NCI-H128 (cell line): Measurements from ENCODE around the gene NSUN2.

Experiments
- DNase-seq: peaks from one replicate; lab custom pipeline; 2025; ENCODE audit not compliant: unreplicated experiment; lab: John Stamatoyannopoulos, UW

NSUN2 gene

DNA sequence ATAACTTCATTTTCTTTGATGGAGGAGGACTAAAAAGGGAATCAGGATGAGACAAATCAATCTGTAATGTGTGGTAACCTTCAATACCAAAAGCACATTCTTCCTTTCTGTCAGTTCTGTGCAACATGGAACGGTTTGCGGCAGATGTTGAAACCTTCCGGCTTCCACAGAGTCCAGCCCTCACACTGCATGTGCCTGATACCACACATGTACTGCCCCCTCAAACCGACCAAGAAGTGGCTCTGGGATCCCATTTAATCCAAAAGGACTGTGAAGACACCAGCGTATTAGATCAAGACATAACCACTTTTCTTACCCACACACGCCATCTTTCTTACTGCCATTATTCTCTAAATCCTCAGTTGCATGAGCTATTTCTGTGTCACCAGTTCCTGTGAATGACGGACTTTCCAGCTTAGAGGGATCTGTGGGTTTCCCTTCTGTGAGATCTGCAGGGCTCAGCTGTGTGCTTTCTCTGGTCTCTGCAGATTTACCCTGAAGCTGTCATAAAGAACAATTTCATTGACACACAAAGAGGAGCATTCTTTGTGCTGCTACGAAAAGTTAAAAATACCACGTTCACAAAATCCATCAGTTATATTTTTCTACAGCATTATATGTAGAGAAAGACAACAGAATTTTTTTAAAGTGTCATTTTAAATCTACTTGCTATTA lies 25.8 kb downstream of the NSUN2 start:
- DNase-seq, result no peak

DNA sequence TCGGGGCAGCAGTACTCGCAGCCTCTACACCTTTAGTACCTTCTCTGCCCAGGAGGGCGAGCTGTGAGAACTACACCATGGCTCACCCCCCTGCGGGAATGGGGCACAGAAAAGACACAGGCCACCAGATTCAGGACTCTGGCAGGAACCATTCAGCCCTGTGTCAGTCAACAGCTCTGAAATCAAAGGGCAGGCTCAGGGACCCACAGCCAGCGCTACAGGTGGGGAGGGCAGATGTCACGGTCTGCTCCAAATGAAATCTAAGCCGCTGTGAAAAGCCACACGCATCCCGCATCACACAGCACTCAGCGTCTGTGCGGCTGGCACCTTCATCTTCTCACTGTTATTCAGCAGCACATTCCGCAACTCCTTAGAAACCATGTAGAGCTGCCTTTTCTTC lies 27.9 kb downstream of the NSUN2 start:
- DNase-seq, result no peak

DNA sequence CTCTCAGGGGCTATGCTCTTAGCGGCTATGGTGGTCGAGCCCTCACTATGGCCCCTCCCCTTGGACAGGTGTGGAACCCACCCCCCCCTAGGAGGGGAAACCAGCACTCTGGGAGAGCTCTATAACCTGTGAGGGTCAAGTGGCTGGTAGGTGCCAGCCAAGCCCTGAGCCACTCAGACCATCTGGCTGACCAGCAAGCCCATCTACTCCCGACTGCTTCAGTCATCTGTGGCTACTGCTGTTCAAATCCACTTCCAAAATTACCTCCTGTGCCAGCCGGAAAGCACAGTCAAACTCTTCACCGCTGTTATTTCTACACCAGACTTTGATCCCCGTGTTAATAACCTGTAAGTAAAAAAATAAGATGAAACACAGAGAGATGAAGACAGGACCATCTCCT lies 28.5 kb downstream of the NSUN2 start:
- DNase-seq, result no peak

DNA sequence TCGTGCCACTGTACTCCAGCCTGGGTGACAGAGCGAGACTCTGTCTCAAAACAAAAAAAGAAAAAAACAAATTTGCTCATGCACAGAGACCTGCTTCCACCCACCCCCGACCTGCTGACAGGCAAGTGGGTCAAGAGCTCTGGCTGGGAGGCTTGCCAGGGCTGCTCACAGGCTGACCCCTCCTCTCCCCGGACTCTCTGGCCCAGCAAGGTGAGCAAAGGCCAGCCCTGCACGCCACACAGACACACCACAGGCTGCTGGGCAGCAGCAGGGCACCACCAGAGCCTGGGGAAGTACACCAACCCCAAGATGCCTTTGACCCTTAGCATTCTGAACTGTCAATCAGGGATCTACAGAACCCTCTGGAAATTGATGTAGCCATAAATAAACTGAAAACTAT lies 29.2 kb downstream of the NSUN2 start:
- DNase-seq, result no peak

DNA sequence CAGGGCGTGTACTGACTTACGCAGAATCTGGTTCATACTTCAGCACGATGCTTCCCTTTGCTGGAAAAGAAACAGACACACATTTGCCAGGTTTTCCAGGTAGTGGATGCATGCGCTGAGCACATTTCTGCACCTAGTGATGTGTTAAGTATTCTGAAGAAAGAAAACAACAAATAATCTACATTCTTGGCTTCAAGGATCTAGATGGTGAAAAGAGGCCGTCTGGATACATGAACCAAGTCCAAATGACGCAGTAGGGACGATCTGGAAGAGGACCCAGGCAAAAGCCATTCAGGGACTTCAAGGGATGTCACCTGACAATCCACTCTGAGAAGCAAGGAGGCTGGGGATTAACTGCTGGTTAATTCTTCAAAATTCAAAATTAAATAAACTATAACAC lies 30.4 kb downstream of the NSUN2 start:
- no peak for DNase-seq

DNA sequence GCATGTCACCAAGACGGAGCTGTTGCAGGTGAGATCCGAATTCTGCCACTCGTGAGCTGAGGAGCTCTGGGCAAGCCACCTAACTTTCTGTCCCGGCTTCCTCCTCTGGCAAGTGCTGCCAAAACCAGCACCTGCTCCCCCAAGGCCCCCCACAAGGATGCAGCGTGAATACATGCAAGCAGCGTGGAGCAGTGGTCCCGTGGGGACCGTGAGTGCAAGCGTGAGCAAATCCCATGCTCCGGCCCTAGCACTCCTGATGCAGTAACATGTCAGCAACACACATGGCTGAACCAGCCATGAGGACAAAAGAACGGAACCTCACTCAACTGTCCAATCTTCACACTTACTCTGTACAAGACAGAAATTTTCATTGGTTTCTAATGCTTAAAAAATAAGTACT lies 31.0 kb downstream of the NSUN2 start:
- DNase-seq, result no peak

DNA sequence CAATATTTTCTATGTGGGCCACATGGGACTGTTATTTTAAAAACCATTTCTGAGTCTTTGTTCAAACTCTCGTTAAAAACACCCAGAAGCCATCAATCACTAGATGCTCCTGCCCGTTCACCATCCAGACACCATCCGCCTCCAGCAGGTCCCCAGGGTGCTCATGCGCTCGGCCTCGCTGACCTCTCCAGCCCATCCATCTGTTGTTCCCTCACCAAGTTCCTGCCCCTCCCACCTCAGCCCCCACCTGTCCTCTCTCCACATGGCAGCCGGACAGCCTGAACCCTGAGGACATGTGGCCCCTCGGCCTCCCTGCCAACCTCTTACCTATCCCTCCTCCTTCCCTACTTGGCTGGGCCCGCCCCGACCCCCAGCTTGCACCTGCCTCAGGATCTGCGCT lies 31.6 kb downstream of the NSUN2 start:
- DNase-seq, result no peak

DNA sequence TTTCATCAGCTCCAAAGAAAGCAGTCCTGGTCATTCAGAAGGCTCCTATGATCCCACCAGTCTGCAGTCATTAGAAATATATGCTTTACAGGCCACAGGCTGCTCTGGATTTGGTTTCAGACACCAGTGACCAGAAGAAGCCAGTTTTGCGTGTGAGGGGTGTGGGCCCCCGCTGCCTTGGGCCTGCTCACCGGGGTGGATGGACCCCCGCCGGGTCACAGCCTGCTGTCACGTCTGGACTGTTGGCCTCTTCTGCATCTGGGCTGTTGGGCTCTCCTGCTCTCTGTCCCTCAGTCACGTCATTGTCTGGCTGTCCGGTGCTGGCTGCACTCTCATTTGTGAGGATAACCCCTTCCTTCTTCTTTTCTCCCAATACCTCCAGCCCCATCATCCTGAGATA lies 33.1 kb downstream of the NSUN2 start:
- DNase-seq, result no peak

DNA sequence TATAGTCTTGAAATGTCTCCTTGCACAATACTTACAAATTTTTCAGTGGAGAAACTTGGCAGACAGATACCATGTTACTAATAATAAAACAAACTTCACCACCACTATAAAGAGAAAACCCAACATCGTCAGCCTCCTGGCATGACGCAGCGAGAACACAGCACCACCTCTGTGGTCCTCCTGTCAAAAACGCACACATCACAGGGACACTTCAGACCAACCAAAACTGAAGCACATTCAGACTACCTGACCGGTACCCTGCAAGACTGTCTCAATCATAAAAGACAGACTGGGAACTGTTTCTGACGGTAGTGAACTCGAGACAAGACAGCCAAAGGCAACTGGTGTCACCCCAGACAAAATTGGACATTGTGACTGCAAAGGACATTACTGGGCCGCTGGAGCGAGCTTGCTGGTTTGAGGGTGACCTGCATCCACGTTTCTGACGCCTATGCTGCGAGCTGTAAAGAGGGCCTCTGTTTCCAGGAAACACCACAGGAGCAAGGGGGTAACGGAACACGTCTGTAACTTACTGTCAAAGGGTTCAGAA lies 34.4 kb downstream of the NSUN2 start:
- DNase-seq, result no peak

DNA sequence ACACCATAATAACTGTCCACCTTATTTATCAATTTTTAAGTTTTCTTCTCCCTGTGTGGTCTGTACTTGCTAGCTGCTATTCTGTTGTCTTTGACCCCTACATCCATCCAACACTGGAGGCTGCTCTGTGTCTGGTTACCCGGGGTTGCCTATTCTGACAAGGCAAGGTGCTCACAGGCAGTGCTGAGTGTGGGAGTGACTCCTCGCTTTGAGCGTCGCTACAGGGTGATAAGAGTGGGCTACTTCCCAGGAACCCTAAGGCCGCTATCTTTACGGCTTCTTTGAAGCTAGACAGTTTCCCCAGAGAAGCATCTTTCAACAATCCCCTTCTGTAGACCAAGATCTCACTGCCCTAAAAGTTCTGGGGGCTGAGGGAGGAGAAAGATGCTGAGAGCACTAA lies 35.3 kb downstream of the NSUN2 start:
- no peak for DNase-seq

DNA sequence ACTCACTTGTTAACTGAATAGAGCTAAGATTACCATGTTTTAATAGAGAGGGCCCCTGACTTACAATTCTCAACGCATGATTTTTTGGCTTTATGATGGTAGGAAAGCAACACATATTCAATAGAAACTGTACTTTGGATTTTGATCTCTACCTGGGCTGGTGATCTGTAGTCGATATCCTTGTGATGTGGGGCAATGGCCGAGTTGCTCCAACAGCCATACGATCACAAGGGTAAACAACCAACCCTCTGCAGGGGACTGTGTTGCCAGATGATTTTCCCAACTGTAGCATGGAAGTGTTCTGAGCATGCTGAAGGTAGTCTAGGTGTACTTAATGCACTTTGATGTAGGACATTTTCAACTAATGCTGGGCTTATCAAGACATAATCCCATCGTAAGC lies 36.5 kb downstream of the NSUN2 start:
- no peak for DNase-seq

DNA sequence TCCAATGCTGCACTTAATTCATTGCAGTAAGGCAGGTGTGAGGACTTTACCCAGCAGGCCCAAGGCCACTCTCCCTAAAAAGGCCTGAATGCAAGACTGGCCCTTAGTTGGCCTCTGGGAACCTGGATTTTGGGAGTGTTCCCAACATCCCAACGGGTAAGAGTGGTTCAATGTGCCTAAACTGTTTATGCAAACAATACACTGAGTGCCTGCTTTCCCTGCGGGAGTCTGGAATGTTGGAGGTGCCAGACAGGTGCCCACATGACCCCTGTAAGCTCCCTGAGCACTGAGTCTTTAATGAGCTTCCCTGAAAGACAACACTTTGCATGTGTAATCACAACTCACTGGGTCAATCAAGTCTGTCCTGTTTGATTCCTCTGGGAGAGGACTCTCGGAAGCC lies 37.4 kb downstream of the NSUN2 start:
- no peak for DNase-seq

DNA sequence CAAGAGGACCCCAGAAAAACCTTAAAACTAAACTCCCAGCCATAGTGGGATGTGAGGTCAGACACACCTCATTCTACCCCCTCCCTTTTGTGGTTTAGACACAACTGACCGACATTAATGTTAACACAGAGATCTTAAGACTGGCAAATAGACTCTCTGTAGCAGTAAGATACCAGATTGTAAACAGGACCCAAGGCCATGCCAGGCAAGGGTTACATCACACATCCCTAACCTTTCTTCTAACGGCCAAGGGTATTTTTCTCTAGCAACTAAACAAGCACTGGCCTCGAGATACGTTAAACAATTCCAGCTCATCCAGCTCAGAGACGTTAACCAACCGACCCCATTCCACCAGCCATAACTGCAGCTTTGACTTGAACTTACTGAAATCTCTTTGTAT lies 38.8 kb downstream of the NSUN2 start:
- no peak for DNase-seq

DNA sequence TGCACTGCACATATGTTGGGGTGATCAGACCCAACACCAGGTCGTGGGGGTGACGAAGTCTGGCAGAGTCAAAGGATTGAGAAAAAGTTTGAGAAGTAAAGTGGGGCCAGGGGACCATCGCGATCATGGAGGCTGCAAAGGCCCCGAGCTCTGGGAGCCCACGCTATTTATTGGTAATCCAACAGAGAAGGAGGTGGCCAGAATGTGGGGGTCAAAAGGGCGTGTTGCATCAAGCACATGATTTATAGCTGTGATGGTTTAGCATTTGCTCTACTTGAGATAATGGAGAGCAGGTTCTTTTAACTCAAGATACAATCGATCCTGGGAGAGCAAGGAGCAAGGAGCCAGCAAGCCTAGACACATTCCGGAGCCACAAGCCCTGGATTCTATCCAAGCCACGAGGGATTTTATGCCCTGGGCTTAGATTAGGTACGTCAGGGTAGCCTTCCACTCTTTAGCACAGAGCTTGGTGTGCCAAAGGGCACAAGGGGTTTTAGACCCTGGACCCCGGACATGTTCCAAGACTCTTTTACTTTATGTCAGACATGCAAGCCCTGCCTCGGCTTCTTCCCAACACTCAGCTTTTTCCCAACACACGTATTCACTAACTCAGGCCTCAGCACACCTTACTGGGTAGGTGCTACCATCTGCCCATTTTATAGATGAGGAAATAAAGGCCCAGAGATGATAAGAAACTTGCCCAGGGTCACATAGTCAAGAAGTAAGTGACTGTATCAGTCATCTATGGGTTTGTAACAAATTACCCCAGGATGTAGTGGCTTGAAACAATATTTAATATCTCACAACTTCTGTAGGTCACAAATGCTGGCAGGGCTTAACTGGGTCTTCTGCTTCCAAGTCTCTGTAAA lies 39.5 kb downstream of the NSUN2 start:
- no peak for DNase-seq

DNA sequence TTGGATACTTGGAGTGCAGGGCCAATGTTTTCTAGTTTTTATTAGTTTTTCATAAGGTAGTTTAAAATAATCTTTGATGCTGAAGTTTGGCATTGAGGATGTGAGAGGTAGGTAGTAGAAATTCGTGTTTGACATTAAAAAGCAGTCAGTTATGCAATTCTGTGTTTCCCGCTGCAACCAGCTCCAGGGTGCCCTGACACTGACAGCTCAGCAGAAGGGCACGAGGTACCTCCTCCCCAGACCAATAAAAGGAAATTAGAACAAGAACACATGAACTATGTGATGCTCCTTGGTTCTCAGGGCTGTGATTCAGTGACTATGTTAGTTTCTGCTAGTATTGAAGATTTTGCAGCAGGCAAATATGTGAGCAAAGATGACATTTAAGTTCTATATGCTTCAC lies 40.2 kb downstream of the NSUN2 start:
- no peak for DNase-seq

DNA sequence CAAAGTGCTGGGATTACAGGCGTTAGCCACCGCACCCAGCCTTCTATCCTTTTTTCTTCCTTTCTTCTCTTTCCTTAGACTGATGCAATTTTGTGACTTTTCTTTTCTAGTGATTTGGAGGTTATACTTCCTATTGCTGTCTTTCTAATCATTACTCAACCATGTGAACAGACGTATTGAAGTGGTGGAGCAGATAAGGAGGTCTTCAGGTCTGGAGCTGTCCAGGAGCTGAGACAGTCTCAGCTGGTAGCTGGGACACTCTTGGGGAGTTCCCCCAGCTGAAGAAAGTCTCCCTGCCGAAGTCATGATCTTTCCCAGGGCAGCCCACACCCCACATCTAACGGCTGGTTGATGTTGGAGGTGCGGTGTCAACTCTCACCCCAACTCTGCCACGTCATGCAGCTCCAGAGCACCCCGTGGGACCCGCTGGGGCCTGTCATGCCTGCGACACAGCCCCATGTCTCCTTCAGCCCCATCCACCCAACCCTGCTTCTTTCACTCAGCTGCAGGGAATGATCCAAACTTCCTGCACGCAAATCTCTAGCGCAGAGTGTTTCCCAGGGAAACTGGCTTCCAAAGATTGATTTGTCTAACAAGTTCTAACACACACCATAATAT lies 41.1 kb downstream of the NSUN2 start:
- DNase-seq, result no peak

DNA sequence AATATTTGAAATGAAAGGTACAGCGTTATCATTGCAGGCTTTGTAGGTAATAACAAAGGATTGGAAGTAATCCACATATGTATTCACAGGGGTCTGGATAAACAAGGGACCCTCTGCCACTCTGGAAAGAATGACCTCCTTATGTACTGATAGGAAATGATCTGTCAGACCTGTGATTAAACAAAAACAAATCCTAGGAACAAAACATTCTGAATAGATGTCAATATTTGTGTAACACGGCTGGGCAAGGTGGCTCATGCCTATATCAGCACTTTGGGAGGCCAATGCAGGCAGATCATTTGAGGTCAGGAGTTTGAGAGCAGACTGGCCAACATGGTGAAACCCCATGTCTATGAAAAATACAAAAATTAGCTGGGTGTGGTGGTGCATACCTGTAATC lies 42.3 kb downstream of the NSUN2 start:
- DNase-seq, result no peak

DNA sequence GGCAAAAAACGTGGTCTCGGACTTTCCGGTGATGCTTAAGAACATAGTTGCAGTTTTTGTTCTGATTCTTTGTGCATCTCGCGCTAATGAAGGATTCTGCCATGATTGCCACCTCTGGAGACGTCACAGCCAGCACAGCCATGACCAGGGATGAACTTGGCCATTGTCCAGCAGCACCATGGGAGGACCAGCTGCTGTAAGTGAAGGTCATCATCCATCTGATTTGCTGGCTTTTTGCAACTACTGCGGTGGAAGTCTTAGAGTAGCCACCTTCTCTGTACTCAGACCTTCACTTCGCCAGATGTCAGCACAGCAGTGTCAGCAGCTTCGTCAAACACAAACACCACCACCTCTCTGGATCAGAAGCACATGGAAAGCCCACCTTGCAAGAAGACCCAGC lies 45.7 kb downstream of the NSUN2 start:
- DNase-seq, result no peak

DNA sequence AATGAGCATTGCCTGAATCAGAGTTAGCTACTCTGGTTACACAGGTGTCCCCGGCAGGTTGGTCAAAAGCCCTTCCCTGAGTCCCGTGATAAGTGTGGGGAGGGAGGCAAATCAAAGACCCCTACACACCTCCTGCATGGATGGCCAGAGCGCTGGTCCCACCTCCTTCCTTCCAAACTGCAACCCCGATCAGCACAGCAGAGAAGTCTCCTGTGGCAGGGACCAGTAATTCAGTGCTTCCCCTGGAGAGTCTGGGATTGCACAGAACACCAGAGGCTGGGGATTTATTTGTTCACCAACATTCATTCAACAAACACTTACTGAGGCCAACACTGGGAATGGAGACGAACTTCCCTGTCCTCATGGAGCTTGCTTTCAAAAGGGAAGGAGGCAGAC lies 46.2 kb downstream of the NSUN2 start:
- no peak for DNase-seq

DNA sequence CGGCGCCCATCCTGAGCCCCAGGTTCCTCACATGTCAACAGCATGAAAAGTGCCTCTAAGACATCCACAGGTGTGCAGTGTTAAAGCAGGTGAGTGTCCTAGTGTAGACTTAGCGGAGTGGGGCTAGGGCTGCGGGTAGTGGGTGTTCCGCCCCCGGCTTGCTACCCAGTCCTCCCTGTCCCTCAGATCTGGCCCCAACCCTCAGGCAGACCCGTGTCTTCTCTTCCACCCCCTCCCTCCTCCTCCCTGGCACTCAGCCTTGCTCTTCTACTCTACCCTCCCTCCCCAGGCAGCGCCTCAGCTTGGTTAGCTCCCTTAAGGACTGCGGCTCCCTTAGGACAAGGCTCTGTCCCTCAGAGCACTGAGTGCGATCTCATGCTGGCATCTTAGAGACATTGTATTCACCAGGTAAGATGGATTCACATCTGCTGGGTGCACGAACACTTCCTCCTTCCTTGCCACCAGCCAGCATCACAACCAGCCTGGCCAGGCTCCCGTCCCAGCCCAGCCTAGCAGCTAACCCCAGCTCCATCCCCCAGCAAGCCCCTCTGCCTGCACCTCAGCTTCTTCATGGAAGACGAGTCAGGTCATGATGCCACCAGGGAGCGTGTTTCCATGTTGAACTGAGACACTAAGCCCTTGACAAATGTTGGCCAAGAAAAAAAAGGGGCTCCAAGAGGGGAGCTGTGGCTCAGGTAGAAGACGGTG lies 46.8 kb downstream of the NSUN2 start:
- DNase-seq, result no peak

DNA sequence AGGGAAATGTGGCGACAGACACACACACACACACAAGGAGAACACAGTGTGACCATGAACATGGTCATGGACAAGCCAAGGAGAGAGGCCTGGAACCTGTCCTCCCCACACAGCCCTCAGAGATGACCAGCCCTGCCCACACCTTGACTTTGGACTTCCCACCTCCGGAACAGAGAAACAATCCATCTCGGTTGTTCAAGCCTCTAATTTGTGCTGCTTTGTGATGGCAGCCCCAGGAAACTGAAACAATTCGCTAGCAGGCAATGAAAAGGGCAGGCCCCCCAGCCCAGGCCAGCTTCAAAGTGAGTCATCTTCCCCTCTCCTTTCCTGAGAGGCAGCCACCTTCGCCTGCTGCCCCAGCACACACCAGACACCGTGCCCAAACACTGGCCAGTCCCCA lies 47.7 kb downstream of the NSUN2 start:
- no peak for DNase-seq
